Inflammatory macrophage treated with lipopolysaccharide for 4 hours (primary cell): ENCODE data around the gene DTNB.
"Not testable (repeated sequence)": the region's sequence is repeated elsewhere in the genome, so short reads cannot be mapped to it uniquely, and the experiment has no call there.

Source experiments
- DNase-seq: peaks from one replicate; pipeline ENCODE4 v3.0.0-alpha.2; 2020

Gene DTNB

GRCh38 chr2:25535411-25536289 lies 137.7 kb downstream of the DTNB start:
- not testable (repeated sequence) for DNase-seq

GRCh38 chr2:25534937-25535336 lies 138.4 kb downstream of the DTNB start:
- DNase-seq = not testable (repeated sequence)

GRCh38 chr2:25534455-25534854 lies 138.9 kb downstream of the DTNB start:
- no peak for DNase-seq

GRCh38 chr2:25533771-25534170 lies 139.6 kb downstream of the DTNB start:
- DNase-seq = not testable (repeated sequence)

- DNase-seq = no peak
Measured at GRCh38 chr2:25532521-25532920, 140.9 kb downstream of the DTNB start.

- DNase-seq = no peak
Measured at GRCh38 chr2:25529034-25529433, 144.3 kb downstream of the DTNB start.

- no peak for DNase-seq
Measured at GRCh38 chr2:25528173-25528572, 145.2 kb downstream of the DTNB start.

GRCh38 chr2:25524507-25524906 lies 148.9 kb downstream of the DTNB start:
- DNase-seq = no peak

GRCh38 chr2:25523060-25523459 lies 150.3 kb downstream of the DTNB start:
- DNase-seq = no peak

GRCh38 chr2:25521665-25522387 lies 151.6 kb downstream of the DTNB start:
- peak; percentile 88 for DNase-seq

GRCh38 chr2:25521126-25521525 lies 152.3 kb downstream of the DTNB start:
- DNase-seq = no peak

GRCh38 chr2:25517701-25518100 lies 155.7 kb downstream of the DTNB start:
- no peak for DNase-seq

- peak; percentile 23 for DNase-seq
Measured at GRCh38 chr2:25514043-25514637, 159.2 kb downstream of the DTNB start.

GRCh38 chr2:25512707-25513106 lies 160.7 kb downstream of the DTNB start:
- DNase-seq = peak; percentile 31

- no peak for DNase-seq
Measured at GRCh38 chr2:25506226-25506625, 167.2 kb downstream of the DTNB start.

- no peak for DNase-seq
Measured at GRCh38 chr2:25505622-25506021, 167.8 kb downstream of the DTNB start.

GRCh38 chr2:25505182-25505581 lies 168.2 kb downstream of the DTNB start:
- DNase-seq = no peak

GRCh38 chr2:25504266-25504665 lies 169.1 kb downstream of the DTNB start:
- no peak for DNase-seq

GRCh38 chr2:25499157-25499556 lies 174.2 kb downstream of the DTNB start:
- DNase-seq = no peak

- DNase-seq = no peak
Measured at GRCh38 chr2:25497918-25498407, 175.4 kb downstream of the DTNB start.

GRCh38 chr2:25497229-25497917 lies 176.0 kb downstream of the DTNB start:
- no peak for DNase-seq

GRCh38 chr2:25494616-25495015 lies 178.8 kb downstream of the DTNB start:
- DNase-seq = no peak

- DNase-seq = no peak
Measured at GRCh38 chr2:25493207-25493606, 180.2 kb downstream of the DTNB start.
